ENCODE measurements around the gene ITPR2.

The ITPR2 gene

DNA sequence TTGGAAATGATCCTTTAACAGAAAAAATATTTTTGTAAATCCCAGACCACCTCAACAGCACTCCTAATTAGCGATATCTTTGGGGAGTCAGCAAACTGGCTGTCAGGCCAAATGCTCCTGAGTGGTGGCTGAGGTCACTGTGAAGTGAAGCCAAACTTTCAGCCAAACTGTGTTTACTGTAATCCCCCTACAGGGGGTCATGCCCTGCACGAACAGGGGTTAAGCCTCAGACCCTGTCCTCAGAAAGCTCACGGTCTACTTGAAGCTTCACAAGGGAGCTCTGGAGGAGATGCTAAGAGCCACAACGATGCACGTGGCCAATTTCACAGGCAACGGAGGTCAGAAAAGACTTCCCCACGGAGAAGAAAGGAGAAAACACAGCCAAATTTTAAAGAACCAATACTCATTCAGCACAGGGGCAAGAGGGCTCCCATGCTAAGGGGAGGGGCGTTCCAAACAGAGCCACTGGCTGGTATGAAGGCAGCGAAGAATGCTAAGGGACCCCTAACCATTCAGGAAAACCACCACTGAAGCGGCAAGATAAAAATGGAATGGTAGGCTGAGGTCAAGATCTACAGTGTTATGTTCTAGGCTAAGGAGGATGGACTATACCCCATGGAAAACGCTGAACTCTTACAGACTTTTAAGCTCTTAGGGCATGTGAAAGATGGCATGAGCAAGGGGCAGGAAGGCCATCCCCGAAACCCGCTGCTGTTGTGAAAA lies 105.4 kb downstream of the ITPR2 start:
- no peak for TF ChIP-seq SIN3A (IDR thresholded peaks at IDR 0.05; ENCODE audit: borderline replicate concordance, insufficient read depth, low read length)
- TF ChIP-seq, protein P1, sequence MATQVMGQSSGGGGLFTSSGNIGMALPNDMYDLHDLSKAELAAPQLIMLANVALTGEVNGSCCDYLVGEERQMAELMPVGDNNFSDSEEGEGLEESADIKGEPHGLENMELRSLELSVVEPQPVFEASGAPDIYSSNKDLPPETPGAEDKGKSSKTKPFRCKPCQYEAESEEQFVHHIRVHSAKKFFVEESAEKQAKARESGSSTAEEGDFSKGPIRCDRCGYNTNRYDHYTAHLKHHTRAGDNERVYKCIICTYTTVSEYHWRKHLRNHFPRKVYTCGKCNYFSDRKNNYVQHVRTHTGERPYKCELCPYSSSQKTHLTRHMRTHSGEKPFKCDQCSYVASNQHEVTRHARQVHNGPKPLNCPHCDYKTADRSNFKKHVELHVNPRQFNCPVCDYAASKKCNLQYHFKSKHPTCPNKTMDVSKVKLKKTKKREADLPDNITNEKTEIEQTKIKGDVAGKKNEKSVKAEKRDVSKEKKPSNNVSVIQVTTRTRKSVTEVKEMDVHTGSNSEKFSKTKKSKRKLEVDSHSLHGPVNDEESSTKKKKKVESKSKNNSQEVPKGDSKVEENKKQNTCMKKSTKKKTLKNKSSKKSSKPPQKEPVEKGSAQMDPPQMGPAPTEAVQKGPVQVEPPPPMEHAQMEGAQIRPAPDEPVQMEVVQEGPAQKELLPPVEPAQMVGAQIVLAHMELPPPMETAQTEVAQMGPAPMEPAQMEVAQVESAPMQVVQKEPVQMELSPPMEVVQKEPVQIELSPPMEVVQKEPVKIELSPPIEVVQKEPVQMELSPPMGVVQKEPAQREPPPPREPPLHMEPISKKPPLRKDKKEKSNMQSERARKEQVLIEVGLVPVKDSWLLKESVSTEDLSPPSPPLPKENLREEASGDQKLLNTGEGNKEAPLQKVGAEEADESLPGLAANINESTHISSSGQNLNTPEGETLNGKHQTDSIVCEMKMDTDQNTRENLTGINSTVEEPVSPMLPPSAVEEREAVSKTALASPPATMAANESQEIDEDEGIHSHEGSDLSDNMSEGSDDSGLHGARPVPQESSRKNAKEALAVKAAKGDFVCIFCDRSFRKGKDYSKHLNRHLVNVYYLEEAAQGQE (IDR thresholded peaks at IDR 0.05; ENCODE audit: insufficient read depth in 1 of 2, low read depth in 2 of 2, low read length in 2 of 2) = no peak
- TF ChIP-seq TAF1 (IDR thresholded peaks at IDR 0.05; ENCODE audit: borderline replicate concordance, insufficient read depth, low read length) = no peak
- TF ChIP-seq FOXP2 (optimal IDR thresholded peaks at IDR 0.05; ENCODE audit: borderline replicate concordance, extremely low read depth, extremely low read length, insufficient read depth) = no peak
- TF ChIP-seq POLR2AphosphoS5 (IDR thresholded peaks at IDR 0.05; ENCODE audit: low read depth, low read length) = no peak

DNA sequence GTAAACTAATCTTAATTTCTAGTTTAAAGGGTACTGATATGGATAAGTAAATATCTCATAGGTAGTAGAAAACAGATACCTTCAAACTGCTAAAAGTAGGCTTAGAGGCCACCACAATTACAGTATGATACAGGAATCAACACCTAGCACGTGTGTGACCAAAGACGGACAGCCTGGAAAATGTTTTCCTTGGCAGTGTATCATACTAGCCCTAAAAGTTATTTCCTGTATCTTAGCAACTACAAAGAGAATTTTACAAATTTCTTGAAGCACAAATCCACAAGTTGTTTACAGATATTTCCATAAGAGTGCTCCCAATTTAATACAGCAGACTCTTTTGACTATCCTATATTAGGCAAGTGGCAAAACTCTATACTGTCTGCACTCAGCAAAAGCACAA lies 106.0 kb downstream of the ITPR2 start:
- TF ChIP-seq SIN3A (IDR thresholded peaks at IDR 0.05; ENCODE audit: borderline replicate concordance, insufficient read depth, low read length) (no peak), TAF1 (IDR thresholded peaks at IDR 0.05; ENCODE audit: borderline replicate concordance, insufficient read depth, low read length) (no peak), POLR2AphosphoS5 (IDR thresholded peaks at IDR 0.05; ENCODE audit: low read depth, low read length) (no peak), FOXP2 (optimal IDR thresholded peaks at IDR 0.05; ENCODE audit: borderline replicate concordance, extremely low read depth, extremely low read length, insufficient read depth) (no peak)
- TF ChIP-seq, protein P1 (IDR thresholded peaks at IDR 0.05; ENCODE audit: insufficient read depth in 1 of 2, low read depth in 2 of 2, low read length in 2 of 2) = no peak

DNA sequence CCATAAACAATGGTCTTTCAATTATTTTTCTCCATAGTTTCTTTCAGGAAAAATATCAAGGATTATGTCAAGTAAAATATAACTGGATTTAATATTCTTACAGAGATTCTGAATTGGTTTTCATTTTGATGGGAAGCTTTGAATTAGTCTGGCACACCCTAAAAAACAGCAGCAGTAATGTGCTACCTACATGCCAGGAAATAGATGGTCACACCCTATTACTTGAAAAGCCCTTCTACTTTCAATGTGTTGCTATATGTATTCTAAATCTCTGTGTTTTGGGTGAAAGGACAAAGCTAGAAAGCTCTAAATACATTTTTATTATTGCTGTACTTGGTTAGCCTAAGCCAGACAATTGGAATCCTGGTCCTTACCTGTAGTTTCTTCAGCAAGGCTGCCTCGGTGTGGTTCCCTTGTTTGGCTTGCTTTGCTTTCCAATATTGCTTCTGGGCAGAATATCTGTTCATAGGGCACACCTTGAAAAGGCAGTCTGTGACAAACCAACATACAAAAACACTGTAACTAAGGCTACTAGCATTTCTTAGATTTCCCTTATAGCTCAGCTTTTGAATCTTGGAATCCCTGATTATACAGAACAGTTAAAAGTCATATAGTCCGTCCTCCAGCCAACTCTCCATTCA lies 107.6 kb downstream of the ITPR2 start:
- no peak for TF ChIP-seq FOXP2 (optimal IDR thresholded peaks at IDR 0.05; ENCODE audit: borderline replicate concordance, extremely low read depth, extremely low read length, insufficient read depth)
- TF ChIP-seq, protein P1 (IDR thresholded peaks at IDR 0.05; ENCODE audit: insufficient read depth in 1 of 2, low read depth in 2 of 2, low read length in 2 of 2) = no peak
- TF ChIP-seq TAF1 (IDR thresholded peaks at IDR 0.05; ENCODE audit: borderline replicate concordance, insufficient read depth, low read length) = no peak
- TF ChIP-seq SIN3A (IDR thresholded peaks at IDR 0.05; ENCODE audit: borderline replicate concordance, insufficient read depth, low read length) = no peak
- TF ChIP-seq POLR2AphosphoS5 (IDR thresholded peaks at IDR 0.05; ENCODE audit: low read depth, low read length) = no peak

DNA sequence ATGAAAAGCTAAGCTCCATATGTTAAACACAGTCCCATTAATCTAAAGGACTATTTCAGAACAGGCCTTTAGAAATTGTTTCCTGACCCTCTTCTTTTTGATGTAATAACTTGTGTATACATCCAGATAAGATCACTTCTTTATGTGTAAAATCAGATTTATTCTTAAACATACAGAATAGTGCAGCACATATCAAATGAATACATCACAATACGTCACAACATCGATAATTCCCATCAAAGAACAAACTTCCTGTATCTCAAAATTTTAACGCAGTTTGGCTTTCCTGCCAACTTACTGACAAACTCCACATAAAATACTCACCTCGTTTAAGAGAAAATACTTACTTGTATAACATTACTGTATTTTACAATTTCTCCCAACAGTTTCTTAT lies 108.7 kb downstream of the ITPR2 start:
- TF ChIP-seq, protein P1 (IDR thresholded peaks at IDR 0.05; ENCODE audit: insufficient read depth in 1 of 2, low read depth in 2 of 2, low read length in 2 of 2) = no peak
- TF ChIP-seq TAF1 (IDR thresholded peaks at IDR 0.05; ENCODE audit: borderline replicate concordance, insufficient read depth, low read length) (no peak), SIN3A (IDR thresholded peaks at IDR 0.05; ENCODE audit: borderline replicate concordance, insufficient read depth, low read length) (no peak), FOXP2 (optimal IDR thresholded peaks at IDR 0.05; ENCODE audit: borderline replicate concordance, extremely low read depth, extremely low read length, insufficient read depth) (no peak), POLR2AphosphoS5 (IDR thresholded peaks at IDR 0.05; ENCODE audit: low read depth, low read length) (no peak)

Measured in PFSK-1 (cell line).